ENCODE data around the gene APBB2.
A peak's percentile ranks its signal among the peaks of the same experiment; 100 is the strongest.

Gene APBB2

GRCh38 chr4:41214136-41214824 lies at the start of gene APBB2:
Gene APBB2, minus strand, starts transcription at chr4:41214542. Its CDS starts 181,288 bp downstream, at chr4:41033254.
- DNase-seq, result peak; percentile 56 to 97 (median 90)

DNA sequence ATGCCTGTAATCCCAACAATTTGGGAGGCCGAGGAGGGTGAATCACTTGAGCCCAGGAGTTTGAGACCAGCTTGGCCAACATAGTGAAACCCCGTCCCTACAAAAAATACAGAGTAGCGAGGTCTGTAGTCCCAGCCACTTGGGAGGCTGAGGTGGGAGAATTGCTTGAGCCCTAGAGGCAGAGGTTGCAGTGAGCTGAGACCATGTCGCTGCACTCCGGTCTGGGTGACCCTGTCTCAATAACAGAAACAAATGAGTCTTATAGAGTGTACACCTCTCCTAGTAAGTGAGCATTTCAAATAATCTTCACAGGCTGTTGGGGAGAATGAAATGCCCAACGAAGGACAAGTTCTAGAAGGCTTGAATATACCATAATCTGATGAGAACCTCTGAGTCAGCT lies 47.9 kb upstream of the APBB2 start:
- DNase-seq, result no peak

- peak in 23 of 56 donors; percentile 2 to 61 (median 9) for DNase-seq
These were observed 45.9 kb upstream of the APBB2 start for GRCh38 chr4:41260116-41260733.

- peak in 45 of 56 donors; percentile 2 to 76 (median 28) for DNase-seq
These were observed 44.4 kb upstream of the APBB2 start for GRCh38 chr4:41258783-41259182.

- DNase-seq, result no peak
These were observed 43.6 kb upstream of the APBB2 start for GRCh38 chr4:41257906-41258305.

GRCh38 chr4:41257257-41257901 lies 43.0 kb upstream of the APBB2 start:
- DNase-seq, result peak in 35 of 56 donors; percentile 5 to 89 (median 48)

GRCh38 chr4:41256740-41257256 lies 42.5 kb upstream of the APBB2 start, which contains the start of gene UCHL1:
Gene UCHL1, plus strand, starts transcription at chr4:41256928. Its CDS starts 49 bp downstream, at chr4:41256977.
- peak in 54 of 56 donors; percentile 13 to 91 (median 70) for DNase-seq

DNA sequence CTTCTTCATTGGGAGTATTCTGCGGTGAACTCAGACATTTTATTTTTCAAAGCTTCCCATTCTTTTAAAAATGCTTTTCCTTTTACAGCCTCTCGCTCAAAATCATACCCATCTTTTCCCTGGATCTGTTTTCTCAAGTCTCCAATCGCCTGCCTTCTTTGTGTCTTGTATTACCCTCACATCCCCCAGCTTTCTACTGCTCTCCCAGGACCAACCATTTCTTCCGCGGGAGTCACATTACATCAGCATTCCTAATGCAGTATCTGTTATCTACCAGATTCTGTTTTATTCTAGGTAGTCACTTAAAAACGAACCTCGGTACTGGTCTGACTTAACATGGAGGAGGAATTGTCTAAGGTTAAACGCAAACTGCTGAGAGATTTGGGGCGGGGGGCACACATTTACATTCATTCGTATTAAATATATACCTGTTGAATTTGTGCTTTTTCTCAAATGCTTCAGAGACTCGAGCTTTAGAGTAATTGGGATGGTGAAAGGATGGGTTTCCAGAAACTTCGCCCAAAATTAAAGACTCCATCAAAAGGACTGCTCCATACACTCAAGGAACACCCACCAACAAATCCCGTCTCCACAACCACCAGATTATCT lies 41.9 kb upstream of the APBB2 start:
- DNase-seq, result peak in 3 of 56 donors; percentile 2 to 8 (median 4)

GRCh38 chr4:41245983-41246382 lies 31.6 kb upstream of the APBB2 start:
- DNase-seq, result no peak

DNA sequence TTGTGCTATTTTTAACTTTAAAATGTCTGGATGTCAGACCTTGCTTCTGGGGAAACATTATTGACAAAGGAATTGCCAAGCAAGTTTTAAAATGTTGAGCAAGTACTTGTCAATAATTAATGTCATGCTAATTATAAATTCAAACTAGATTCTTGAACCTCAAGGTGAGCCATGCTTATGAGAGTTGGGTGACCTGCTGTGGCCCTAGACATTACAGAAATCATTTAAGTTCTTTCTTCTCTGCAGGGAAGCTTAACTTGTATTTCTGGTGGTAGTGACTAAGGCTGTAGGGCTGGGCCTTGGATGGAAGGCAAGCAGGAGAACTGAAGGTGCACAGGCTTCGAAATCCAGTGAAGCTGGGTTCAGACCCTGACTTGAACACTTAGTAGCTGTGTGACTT lies 27.6 kb upstream of the APBB2 start:
- DNase-seq, result no peak

GRCh38 chr4:41236508-41236907 lies 22.2 kb upstream of the APBB2 start:
- DNase-seq, result no peak

GRCh38 chr4:41236032-41236431 lies 21.7 kb upstream of the APBB2 start:
- no peak for DNase-seq

DNA sequence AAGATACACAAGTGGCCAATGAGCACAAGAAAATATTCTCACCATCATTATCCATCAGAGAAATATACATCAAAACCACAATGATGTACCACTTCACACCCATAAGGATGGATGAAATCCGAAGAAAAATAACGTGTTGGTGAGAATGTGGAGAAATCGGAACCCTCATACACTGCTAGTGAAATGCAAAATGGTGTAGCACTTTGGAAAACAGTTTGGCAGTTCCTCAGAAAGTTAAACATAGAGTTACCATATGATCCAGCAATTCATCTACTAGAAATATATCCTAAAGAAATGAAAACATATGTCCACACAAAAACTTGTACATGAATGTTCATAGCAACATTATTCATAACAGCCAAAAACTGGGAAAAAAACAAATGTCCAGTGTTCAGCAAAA lies 18.5 kb upstream of the APBB2 start:
- DNase-seq, result no peak

DNA sequence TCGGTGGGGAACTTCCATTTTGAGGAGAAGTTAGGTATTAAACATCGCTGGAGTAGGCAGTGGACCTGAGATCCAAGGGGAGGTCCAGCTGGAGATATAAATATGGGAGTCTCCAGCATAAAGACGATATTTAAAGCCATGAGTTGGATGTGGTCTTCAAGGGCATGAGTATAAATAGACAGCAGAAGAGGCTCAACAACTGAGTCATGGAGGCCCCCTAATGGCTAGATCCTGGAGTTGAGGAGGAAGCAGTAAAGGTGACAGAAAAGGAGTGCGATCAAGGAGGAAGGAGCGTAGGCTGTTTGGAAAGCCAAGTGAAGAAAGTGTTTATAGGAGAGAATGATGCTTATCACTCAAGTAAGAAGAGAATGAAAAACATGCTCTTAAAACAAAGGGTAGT lies 18.1 kb upstream of the APBB2 start:
- no peak for DNase-seq

DNA sequence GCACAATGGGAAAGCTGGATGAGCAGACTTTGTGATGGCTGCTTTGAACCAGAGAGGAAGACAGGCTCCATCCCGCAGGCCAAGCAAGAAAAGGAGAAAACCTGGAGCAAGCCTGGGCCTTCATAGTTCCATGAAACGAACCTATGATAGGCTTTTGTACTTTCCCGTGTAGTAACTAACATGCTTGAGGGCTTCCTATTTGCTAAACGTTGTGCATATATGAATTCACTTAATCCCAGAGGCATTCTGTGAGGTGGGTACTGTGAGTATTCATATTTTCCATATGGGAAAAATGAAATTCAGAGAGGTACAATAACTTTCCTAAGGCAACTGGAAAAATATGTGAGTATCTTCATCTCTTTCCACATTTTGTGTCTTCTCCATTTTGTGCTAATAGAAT lies 13.6 kb upstream of the APBB2 start:
- no peak for DNase-seq

DNA sequence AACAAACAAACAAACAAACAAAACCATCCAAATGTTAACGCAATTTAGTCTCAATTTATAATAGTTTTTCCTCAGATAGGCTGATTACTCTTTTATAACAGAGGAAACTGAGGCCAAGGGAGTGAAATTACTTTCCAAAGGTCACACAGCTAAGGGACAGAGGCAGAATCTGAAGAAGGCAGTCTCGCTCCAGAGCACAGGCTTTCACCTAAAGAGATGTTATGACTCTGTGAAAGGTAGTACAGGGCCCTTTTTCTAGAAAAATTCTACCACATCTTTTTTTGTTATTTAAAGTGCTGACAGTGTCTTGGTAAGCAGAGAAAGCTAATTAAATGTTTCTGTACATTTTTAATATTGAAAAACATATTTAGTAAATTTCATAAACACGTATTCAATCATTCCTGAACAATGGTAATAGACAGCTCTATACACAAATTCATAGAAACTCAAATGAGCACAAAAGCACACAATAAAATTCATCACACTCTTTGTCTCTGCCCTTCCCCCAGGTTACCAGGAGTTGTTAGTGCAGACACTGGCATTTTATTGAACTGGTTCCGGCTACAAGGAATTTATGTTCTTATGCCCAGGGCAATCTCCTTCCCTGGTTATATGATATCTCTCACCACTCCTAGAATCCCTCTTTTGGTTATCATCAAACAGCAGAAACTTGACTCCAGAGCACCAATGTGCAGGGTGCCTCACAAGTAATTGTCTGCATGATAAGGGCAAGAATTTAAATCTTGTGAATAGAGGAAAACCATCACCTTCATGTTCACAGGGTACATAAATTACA lies 7.7 kb upstream of the APBB2 start:
- DNase-seq, result no peak

GRCh38 chr4:41219421-41219950 lies 5.1 kb upstream of the APBB2 start:
- DNase-seq, result no peak

DNA sequence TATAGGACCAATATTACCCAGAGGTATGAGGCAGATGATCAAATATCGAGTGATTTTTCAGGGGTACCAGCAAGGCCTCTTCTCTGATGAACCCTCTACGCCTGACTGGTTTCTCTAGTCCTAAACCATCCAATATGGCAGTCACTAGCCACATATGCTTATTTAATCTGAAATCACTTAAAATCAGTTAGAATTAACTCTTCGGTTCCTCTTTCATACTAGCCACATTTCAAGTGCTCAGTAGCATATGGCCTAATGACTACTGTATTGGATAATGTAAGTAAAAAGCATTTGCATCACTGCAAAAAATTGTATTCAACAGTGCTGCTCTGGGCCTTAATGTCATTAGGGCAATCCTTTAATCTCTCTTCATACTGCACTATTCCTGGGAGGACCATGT lies 4.4 kb upstream of the APBB2 start:
- DNase-seq, result no peak

GRCh38 chr4:41217374-41217773 lies 3.0 kb upstream of the APBB2 start:
- DNase-seq, result no peak

DNA sequence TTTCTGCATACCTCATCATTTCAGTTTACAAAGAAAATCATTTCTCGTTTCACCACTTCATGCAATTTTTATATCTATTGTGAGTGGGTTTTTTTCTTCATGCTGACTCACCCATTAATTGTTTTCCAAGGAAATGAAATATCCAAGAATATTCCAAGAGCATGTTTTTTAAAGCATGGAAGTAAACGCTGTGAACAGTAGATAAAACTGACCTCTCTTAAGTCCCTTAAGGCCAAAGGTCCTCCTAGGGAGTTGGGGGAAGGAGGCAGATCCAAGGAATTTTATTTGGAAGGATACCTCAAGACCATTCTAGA lies 2.6 kb upstream of the APBB2 start:
- no peak for DNase-seq
